Hepatocyte (in vitro differentiated cells): ENCODE measurements around the gene GPRIN3. TPM values are rescaled to one million over a fixed set of nuclear protein-coding genes. Genes with fewer than 3 reads are reported as not detected.

Experiments used
- DNase-seq: peaks from one replicate; pipeline ENCODE4 v3.0.0-alpha.2; 2016; ENCODE audit warnings: low spot score
- H2AFZ ChIP-seq: fragments of 200-600 bp; sonication (generic); 2 replicates; pipeline ENCODE4 v1.6.0; 2016; ENCODE audit warnings: antibody characterized with exemption, mild to moderate bottlenecking
- H3K27ac ChIP-seq: fragments of 200-600 bp; sonication (generic); 2 replicates; pipeline ENCODE4 v1.5.1; 2016; ENCODE audit warnings: mild to moderate bottlenecking
- H3K27me3 ChIP-seq: fragments of 200-600 bp; sonication (generic); 2 replicates; pipeline ENCODE4 v1.6.1; 2016
- H3K36me3 ChIP-seq: fragments of 200-600 bp; sonication (generic); replicated peaks from 2 replicates; pipeline ENCODE4 v1.5.1; 2016; ENCODE audit warnings: low read depth; ENCODE audit not compliant: insufficient read depth
- H3K4me1 ChIP-seq: fragments of 200-600 bp; sonication (generic); 2 replicates; pipeline ENCODE4 v1.5.1; 2016; ENCODE audit warnings: mild to moderate bottlenecking, moderate library complexity; ENCODE audit not compliant: insufficient read depth
- H3K4me2 ChIP-seq: fragments of 200-600 bp; sonication (generic); 2 replicates; pipeline ENCODE4 v1.6.0; 2016
- H3K4me3 ChIP-seq: fragments of 200-600 bp; sonication (generic); 2 replicates; pipeline ENCODE4 v1.5.1; 2016; ENCODE audit warnings: mild to moderate bottlenecking
- H3K79me2 ChIP-seq: fragments of 200-600 bp; sonication (generic); 2 replicates; pipeline ENCODE4 v1.6.0; 2017; ENCODE audit warnings: mild to moderate bottlenecking
- H3K9me2 ChIP-seq: fragments of 200-600 bp; sonication (generic); replicated peaks from 2 replicates; pipeline ENCODE4 v1.6.0; 2017; ENCODE audit warnings: mild to moderate bottlenecking; ENCODE audit not compliant: insufficient read depth
- H3K9me3 ChIP-seq: fragments of 200-600 bp; sonication (generic); 2 replicates; pipeline ENCODE4 v1.5.1; 2016; ENCODE audit warnings: low read depth, mild to moderate bottlenecking
- H4K20me1 ChIP-seq: fragments of 200-600 bp; sonication (generic); 2 replicates; pipeline ENCODE4 v1.6.0; 2016; ENCODE audit warnings: mild to moderate bottlenecking; ENCODE audit not compliant: insufficient read depth, poor library complexity, severe bottlenecking
- EZH2 ChIP-seq: fragments of 200-600 bp; sonication (generic); IDR thresholded peaks from 2 replicates; pipeline ENCODE4 v1.6.1; 2016; ENCODE audit warnings: antibody characterized with exemption, mild to moderate bottlenecking, borderline replicate concordance
- EZH2phosphoT487 ChIP-seq: fragments of 200-600 bp; sonication (generic); IDR thresholded peaks from one replicate; pipeline ENCODE4 v1.6.1; 2018; ENCODE audit warnings: antibody characterized with exemption, mild to moderate bottlenecking, low read depth, moderate library complexity; ENCODE audit not compliant: unreplicated experiment, severe bottlenecking
- WGBS: methylation state at CpG from one replicate; pipeline ENCODE4 v1.1.6; 2016; ENCODE audit warnings: low lambda C conversion rate; ENCODE audit errors: missing lambda C conversion rate; 5-methylcytosine and 5-hydroxymethylcytosine counted together
- polyA plus RNA-seq: library from polyadenylated mRNA; unstranded; fragments of >200 nt; fragmentation: Nextera tagmentation; extraction: Ambion mirVana; gene quantifications from 2 replicates; pipeline ENCODE4 v1.2.1, GENCODE V29; 2016
- total RNA-seq: library from RNA; depleted of rRNA; stranded (reverse); fragments of >200 nt; gene quantifications from 2 replicates; pipeline ENCODE4 v1.2.3, GENCODE V29; 2014
- TF ChIP-seq, protein P1 (sequence below): fragments of 200-600 bp; sonication (generic); IDR thresholded peaks from 2 replicates; pipeline ENCODE4 v1.5.1; 2016; ENCODE audit warnings: antibody characterized with exemption, mild to moderate bottlenecking; ENCODE audit not compliant: poor library complexity

GPRIN3 gene
- total and polyA plus RNA-seq, 2 experiments from 2014 or later = 0.64 to 3.0 TPM

- no peaks in the 10 kb centered on the region for H3K79me2 ChIP-seq
- no peak overlapping the region for H3K4me3 ChIP-seq
- no peak overlapping the region for H2AFZ ChIP-seq
- no peak overlapping the region for H3K27ac ChIP-seq
- no peaks in the 10 kb centered on the region for H3K4me1 ChIP-seq
- no peaks in the 10 kb centered on the region for H3K9me2 ChIP-seq
- H3K4me2 ChIP-seq = no peak overlapping the region
- H3K9me3 ChIP-seq = no peaks in the 10 kb centered on the region
- H4K20me1 ChIP-seq = no peaks in the 10 kb centered on the region
- no peaks in the 10 kb centered on the region for H3K36me3 ChIP-seq
- H3K27me3 ChIP-seq = no peaks in the 10 kb centered on the region
- no peak for TF ChIP-seq EZH2phosphoT487
- TF ChIP-seq, protein P1, sequence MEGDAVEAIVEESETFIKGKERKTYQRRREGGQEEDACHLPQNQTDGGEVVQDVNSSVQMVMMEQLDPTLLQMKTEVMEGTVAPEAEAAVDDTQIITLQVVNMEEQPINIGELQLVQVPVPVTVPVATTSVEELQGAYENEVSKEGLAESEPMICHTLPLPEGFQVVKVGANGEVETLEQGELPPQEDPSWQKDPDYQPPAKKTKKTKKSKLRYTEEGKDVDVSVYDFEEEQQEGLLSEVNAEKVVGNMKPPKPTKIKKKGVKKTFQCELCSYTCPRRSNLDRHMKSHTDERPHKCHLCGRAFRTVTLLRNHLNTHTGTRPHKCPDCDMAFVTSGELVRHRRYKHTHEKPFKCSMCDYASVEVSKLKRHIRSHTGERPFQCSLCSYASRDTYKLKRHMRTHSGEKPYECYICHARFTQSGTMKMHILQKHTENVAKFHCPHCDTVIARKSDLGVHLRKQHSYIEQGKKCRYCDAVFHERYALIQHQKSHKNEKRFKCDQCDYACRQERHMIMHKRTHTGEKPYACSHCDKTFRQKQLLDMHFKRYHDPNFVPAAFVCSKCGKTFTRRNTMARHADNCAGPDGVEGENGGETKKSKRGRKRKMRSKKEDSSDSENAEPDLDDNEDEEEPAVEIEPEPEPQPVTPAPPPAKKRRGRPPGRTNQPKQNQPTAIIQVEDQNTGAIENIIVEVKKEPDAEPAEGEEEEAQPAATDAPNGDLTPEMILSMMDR = no peak
- TF ChIP-seq EZH2 = no peak
- 78% methylated on average over 2 of the region's 2 CpGs for WGBS
- DNase-seq = no peak
Measured at GRCh38 chr4:89324671-89325070, 17.1 kb upstream of the GPRIN3 start.

DNA sequence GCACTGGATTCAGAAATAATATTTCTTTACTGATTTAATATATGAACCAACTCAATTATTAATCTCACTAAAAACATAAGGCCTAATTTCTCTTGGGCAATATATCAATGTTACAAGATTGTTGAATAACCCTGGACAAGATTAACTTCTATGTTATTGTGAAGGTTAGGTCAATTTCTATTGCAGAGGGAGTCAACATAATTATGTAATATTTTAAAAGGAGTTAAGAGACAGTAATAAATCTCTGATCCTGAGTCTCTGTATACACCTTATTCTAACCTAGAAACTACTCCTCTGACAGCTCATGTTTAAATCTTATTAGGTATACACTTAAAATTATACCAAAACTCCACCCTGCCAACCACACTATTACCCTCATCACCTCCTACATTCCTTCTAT is 15.1 kb upstream of the GPRIN3 start:
- H3K4me1 ChIP-seq = no peaks in the 10 kb centered on the region
- no peak overlapping the region for H3K4me2 ChIP-seq
- no peak overlapping the region for H3K4me3 ChIP-seq
- no peaks in the 10 kb centered on the region for H3K9me2 ChIP-seq
- DNase-seq = no peak
- H2AFZ ChIP-seq = no peak overlapping the region
- H4K20me1 ChIP-seq = no peaks in the 10 kb centered on the region
- H3K27ac ChIP-seq = no peak overlapping the region
- no peaks in the 10 kb centered on the region for H3K36me3 ChIP-seq
- H3K79me2 ChIP-seq = no peaks in the 10 kb centered on the region
- no peaks in the 10 kb centered on the region for H3K27me3 ChIP-seq
- no peaks in the 10 kb centered on the region for H3K9me3 ChIP-seq
- TF ChIP-seq, protein P1 = no peak
- TF ChIP-seq EZH2 (no peak), EZH2phosphoT487 (no peak)

DNA sequence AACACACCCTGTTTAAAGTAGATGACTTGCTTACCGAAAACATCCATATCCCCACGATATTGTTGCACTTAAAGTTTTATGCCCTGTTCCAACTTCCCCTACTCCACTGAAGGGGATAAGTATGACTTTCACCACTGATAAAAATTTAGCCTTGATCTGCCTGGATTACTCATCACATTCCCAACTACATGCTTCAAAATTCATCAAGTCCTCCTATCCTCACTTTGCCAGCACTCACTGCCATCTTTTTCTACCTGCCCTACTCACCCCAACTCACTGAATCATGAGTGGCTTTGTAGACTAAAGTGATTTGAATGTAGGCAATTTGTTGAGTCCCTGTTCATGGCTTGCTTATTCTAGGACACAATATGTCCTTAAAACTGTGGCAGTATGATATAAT is 12.2 kb upstream of the GPRIN3 start:
- H3K9me2 ChIP-seq = no peaks in the 10 kb centered on the region

More for the DNA sequence above, 12.2 kb upstream of the GPRIN3 start:
- Histone ChIP-seq H4K20me1 (no peaks in the 10 kb centered on the region), H3K27me3 (no peaks in the 10 kb centered on the region), H3K27ac (no peak overlapping the region), H3K9me3 (no peaks in the 10 kb centered on the region), H2AFZ (no peak overlapping the region), H3K79me2 (no peaks in the 10 kb centered on the region), H3K4me3 (no peak overlapping the region), H3K4me2 (no peak overlapping the region), H3K36me3 (no peaks in the 10 kb centered on the region), H3K4me1 (no peaks in the 10 kb centered on the region)
- WGBS = 98% methylated on average over 2 of the region's 2 CpGs
- TF ChIP-seq, protein P1 = no peak
- TF ChIP-seq EZH2phosphoT487 (no peak), EZH2 (no peak)
- no peak for DNase-seq
